ENCODE results near the gene IL10RB.
"Not testable (repeated sequence)": the region's sequence is repeated elsewhere in the genome, so short reads cannot be mapped to it uniquely, and the experiment has no call there.

The IL10RB gene

DNA sequence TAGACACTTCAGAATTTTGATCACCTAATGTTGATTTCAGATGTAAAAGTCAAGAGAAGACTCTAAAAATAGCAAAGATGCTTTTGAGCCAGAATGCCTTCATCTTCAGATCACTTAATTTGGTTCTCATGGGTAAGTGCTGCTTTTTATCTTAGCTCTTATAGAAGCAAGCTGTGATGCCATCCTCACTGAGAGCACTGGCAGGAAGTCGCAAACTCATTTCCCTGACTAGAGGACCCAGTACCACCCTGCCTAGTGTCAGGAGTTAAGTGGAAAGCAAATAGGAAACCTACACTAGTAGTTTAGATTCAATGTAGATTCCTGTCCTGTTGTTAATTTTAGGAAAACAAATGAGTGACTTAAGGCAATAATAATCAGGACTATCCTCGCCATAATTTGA is 24.3 kb upstream of the IL10RB start:
- DNase-seq (ENCODE audit: low read depth) = no peak

DNA sequence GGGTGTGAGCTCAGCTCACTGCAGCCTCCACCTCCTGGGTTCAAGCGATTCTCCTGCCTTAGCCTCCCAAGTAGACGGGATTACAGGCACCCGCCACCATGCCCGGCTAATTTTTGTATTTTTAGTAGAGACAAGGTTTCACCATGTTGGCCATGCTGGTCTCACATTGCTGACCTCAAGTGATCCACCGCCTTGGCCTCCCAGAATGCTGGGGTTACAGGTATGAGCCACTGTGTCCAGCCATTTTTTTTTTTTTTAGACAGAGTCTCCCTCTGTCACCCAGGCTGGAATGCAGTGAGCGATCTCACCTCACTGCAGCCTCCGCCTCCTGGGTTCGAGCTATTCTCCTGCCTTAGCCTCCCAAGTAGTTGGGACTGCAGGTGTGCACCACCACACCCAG is 23.3 kb upstream of the IL10RB start:
- not testable (repeated sequence) for DNase-seq (ENCODE audit: low read depth)

DNA sequence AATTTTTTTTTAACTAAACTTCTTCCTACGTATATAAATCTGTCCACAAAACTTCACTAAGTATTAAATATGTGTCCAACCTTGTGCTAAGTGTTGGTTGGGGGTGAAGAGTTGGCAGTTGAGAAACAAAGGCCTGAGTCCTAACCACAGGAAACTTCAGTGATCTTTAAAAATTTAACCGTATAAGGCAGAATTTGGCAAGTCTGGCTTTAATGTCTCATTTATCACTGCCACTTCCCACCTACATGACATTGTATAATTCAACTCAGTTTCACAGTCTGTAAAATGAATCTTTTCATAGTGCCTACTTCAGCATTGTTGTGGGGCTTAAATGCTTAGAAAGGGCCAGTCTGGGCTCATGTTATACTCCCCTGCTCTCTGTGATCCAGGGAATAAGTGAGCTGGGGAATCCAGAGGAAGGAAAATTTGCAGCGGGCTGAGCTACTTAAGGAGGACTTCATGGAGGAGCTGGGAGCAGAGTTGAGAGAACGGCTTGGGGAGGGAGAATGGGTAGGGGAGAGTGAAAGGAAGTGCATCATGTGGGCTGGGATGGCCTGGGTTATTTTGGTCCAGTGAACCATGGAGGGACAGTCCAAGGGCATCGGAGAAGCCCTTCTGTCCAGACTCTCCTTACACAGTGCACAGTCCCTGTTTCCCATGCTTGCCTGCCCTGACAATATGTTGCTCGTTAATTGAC is 21.9 kb upstream of the IL10RB start:
- DNase-seq (ENCODE audit: low read depth) = no peak

DNA sequence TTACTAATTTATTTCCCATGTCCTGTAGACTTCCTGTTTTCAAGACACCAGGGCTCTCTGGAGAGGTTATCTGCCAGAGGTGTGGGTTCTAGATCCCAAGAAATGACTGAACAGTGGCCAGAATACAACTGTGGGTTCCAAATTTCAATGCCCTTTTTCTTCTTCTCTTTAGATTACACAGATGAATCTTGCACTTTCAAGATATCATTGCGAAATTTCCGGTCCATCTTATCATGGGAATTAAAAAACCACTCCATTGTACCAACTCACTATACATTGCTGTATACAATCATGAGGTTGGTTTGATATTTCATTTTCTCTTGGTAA is 21.4 kb upstream of the IL10RB start:
- DNase-seq (ENCODE audit: low read depth) = no peak

DNA sequence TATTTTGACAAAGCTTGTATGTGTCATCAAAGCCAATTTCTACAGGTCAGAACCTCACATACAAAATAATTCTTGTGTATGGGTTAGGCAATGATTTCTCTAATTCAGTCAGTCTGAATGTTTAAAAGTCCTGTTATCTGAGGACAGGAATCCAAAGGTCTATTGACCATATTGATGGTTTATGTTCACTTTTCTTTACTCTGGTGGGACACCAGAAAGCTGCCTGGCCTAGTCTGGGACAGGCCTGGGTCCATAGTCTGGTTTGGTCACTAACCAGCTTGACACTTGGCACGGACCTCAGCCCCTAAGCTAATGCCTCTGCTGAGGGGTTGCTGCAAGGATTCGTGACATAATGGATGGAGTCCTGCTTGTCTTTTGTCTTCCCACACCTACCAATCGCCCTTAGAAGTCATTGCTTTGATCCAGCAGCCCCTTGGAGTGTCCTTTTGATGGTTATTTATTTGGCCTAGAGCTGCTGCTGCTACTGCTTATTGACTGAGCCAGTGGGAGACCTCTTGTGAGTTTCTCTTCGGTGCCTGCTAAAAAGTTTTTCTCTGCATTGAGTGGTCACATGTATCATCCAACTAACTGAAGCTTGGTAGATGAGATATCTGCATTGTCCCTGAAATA is 20.8 kb upstream of the IL10RB start:
- DNase-seq (ENCODE audit: low read depth) = no peak

DNA sequence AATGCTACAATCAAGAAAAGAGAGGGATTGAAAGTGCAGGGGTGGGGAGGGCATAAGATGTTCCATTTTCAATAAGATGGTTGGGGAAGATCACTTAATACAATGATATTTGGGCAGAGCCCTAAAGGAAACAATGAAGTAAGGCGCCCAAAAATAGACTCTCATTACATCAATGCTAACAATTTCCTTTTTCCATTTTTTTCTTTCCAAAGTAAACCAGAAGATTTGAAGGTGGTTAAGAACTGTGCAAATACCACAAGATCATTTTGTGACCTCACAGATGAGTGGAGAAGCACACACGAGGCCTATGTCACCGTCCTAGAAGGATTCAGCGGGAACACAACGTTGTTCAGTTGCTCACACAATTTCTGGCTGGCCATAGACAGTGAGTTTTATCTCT is 19.7 kb upstream of the IL10RB start:
- no peak for DNase-seq (ENCODE audit: low read depth)

DNA sequence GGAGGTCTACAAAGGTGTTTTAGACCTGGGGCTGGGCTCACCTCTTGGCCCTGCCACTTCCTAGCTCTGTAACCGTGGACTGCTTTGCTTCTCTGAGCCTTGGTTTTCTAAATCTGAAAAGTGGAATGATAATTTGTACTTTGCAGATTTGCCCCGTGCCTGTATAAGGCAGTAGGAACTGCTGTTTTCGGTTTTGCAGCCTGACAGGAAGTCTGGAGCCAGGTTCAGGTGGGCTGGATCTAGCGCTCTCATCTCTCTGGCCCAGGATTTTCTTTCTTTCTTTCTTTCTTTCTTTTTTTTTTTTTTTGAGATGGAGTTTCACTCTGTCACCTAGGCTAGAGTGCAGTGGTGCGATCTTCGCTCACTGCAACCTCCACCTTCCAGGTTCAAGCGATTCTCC is 19.2 kb upstream of the IL10RB start:
- DNase-seq (ENCODE audit: low read depth) = no peak

DNA sequence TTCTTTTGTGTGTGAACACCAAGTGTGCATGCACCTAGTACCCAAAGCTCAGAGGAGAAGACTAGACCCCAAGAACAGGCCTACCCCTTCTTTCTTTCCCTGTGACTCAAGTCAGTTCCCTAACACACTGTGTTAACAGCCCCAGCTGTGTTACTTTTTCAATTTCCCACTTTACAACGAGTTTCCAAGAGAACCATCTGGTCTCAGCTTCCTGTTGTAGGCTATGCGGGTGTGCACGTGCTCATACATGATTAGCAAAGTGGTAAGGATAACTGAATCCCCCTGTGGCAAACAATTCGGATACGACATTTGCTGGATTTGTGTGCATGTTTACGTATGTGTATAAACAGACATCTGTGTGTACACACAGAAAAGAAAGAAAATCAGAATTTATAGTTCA is 18.6 kb upstream of the IL10RB start:
- no peak for DNase-seq (ENCODE audit: low read depth)

DNA sequence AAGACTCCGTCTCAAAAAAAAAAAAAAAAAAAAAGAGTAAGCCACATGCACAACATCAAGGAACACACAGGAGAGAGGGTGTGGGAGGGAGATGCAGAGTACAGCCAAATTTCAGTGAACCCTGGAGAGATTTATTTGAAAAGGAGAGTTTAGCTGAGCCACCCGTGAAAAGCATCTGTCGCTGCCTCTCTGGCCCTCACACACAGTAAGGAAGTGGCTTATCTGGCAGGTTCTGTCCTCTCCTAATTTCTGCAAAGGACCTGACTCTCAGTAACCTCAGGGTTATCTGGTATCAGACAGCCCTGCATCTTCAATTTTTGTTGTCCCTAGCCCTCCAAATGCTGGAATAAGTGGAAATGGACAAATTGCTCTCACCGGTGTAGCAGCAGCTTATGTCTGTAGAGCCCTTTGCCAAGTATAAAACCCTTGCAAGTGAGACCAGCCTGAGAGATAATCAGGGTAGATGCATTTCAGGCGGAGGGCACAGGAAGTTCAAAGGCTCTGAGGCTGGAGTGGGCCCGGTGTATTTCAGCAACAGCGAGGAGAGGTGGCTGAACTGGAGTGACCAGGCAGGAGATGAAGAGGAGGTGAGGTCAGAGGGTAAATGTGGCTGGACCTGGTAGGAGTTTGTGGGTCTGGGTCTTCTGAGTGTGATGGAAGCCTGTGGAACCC is 16.7 kb upstream of the IL10RB start:
- no peak for DNase-seq (ENCODE audit: low read depth)

DNA sequence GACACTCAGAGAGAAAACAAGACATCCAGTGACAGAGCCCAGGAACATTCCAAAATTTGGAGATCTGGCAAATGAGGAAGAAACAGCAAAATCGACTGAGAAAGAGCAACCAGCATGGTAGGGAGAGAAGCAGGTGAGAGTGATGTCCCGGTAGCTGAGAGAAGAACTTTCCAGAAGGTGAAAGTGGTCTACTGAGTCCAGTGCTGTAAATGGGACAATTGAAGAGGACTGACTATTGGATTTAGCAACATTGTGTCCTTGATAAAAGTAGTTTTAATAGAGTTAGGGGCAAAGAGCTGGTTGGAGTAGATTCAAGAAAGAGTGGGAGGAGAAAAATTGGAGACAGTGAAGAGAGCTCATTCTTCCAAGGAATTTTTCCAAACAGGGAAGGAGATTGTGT is 15.0 kb upstream of the IL10RB start:
- no peak for DNase-seq (ENCODE audit: low read depth)

DNA sequence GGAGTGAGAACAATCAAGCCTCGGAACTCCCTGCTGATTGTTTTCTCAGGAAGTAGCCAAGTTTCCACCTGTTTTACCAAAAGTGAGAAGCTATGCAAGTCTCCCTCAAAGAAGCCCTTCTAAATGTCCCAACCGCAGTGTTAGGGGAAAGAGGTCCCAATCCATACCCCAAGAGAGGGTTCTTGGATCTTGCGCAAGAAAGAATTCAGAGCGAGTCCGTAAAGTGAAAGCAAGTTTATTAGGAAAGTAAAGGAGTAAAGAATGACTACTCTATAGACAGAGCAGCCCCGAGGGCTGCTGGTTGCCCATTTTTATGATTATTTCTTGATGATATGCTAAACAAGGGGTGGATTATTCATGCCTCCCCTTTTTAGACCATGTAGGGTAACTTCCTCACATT is 12.8 kb upstream of the IL10RB start:
- DNase-seq (ENCODE audit: low read depth) = not testable (repeated sequence)

DNA sequence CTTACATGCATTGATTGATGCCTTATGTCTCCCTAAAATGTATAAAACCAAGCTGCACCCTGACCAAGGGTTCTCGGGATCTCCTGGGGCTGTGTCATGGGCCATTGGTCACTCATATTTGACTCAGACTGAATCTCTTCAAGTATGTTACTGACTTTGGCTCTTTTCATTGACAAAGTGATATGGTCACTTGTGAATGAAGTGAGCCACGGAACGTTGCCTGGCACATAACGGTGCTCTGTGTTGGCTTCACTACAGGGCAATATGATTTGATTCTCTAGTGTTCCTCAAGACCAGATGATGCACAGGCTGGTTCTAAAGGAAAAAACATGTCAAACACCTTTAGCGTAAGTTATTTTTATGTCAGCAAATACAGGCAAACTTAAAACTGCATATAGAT is 11.4 kb upstream of the IL10RB start:
- DNase-seq (ENCODE audit: low read depth) = no peak

DNA sequence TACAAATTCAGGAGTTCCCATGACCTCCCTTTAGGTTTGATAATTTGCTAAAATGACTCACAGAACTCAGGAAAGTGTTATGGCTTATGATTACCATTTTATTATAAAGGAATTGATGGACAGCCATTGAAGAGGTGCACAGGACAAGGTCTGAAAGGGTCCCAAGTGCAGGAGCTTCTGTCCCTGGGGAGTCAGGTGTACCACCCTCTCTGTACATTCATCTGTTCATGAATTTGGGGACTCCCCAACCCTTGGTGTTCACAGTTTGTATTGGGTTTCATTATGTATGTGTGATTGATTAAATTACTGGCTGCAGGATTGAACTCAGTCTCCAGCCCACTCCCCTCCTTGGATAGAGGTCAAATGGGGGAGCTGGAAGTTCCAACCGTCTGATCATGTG is 10.8 kb upstream of the IL10RB start:
- no peak for DNase-seq (ENCODE audit: low read depth)

DNA sequence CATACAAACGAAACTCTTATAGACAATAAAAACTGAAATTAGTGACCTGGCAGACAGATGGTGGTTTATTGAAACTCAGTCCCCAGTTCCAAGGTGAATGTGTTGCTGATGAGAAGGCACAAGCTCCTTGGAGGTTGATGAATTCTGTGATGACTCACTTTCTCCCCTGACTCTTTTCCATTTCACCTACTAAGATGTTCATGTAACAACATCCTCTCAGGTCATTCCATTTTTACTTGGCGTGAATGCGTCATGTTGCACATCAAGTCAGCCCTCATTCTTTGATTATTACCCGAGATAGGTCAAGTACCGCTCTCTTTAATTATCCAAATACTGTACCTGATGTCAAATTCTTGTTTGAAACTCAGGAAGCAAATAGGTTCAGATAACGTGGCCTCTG is 10.1 kb upstream of the IL10RB start:
- DNase-seq (ENCODE audit: low read depth) = no peak

DNA sequence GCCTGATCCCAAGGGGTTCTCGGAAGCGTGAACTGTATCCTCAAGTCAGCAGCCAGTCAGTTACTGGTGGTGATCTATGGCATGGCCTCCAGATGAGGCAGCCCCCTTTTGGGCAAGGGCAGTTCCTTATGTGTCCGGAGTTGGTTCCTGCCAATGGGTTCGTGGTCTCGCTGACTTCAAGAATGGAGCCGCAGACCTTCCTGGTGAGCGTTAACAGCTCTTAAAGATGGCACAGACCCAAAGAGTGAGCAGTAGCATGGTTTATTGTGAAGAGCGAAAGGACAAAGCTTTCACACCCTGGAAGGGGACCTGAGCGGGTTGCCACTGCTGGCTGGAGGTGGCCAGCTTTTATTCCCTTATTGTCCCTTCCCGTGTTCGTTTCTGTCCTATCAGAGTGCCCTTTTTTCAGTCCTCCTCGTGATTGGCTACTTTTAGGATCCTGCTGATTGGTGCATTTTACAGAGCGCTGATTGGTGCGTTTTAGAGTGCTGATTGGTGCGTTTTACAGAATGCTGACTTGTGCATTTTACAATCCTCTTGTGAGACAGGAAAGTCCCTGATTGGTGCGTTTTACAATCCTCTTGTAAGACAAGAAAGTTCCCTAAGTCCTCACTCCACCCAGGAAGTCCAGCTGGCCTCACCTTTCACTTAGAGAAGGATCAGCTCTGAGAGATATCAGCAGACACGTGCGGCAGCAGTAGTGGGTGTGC is 8.9 kb upstream of the IL10RB start:
- DNase-seq (ENCODE audit: low read depth) = no peak

DNA sequence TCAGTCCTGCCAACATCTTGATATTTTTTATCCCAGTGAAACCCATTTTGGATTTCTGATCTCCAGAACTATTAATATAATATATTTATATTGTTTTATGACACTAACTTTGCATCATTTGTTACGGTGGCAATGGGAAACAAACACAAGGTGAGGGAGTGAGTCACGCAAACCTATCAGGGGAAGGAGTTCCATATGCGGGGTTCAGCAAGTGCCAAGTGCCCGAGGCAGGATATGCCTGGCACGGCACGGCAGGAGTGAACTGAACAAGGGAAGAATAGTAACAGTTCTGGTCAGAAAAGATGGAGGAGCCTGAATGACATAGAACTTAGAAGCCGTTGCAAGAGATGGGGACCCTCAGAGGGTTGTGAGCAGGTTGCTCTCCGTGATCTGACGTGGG is 7.7 kb upstream of the IL10RB start:
- DNase-seq (ENCODE audit: low read depth) = no peak

DNA sequence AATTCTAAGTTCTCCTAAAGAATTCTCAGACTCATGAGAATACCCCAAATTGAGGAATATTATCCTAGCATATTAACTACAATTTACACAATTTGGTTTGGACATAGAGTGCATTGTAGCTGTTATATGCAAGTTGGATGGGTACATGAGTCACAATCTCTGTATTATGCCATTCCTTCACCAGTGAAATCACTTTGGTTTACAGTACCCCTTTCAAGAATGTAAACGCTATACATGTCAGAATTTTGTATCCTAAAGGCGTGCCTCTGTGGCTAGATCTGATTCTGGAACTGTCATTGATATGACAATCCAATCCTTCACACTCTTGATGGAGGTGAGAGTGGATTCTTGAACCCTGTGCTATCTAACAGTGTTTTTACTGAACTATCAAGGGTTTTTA is 6.7 kb upstream of the IL10RB start:
- DNase-seq (ENCODE audit: low read depth) = no peak

DNA sequence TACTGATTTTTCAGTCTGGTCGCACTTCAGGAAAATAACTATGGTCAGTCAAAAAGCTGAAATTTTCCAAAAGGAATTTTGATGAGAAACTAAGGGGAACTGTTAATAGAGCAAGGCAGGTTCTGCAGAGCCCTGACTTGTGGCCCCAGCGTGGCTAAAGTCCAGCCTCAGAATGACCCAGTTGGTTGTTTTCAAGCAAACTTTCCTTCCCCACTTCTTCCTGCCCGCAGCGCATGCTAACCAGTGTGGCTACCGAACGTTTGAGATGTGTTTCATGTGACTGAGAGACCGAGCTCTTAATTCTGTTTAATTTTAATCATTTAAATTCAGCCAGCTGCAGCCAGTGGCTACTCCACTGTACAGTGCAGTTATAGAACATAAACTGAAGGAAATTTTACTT is 6.2 kb upstream of the IL10RB start:
- no peak for DNase-seq (ENCODE audit: low read depth)

DNA sequence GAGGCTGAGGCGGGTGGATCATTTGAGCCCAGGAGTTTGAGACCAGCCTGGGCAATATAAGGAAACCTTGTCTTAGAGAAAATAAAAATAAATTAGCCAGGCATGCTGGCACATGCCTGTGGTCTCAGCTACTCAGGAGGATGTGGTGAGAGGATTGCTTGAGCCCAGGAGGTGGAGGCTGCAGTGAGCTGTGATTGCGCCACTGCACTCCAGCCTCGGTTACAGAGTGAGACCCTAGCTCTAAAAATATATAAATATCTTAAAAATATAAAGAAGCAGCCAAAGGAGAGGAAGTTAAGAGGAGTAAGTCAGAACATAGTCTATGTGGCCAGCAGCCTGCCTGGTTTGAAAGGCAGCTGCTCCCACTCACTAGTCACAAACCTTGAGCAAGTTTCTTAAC is 4.5 kb upstream of the IL10RB start:
- DNase-seq (ENCODE audit: low read depth) = no peak

DNA sequence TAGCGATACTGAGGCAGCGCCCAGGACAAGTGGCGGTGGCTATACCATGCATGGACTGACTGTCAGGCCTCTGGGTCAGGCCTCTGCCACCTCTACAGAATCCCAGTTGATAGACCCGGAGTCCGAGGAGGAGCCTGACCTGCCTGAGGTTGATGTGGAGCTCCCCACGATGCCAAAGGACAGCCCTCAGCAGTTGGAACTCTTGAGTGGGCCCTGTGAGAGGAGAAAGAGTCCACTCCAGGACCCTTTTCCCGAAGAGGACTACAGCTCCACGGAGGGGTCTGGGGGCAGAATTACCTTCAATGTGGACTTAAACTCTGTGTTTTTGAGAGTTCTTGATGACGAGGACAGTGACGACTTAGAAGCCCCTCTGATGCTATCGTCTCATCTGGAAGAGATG is 3.2 kb upstream of the IL10RB start:
- DNase-seq (ENCODE audit: low read depth) = no peak

DNA sequence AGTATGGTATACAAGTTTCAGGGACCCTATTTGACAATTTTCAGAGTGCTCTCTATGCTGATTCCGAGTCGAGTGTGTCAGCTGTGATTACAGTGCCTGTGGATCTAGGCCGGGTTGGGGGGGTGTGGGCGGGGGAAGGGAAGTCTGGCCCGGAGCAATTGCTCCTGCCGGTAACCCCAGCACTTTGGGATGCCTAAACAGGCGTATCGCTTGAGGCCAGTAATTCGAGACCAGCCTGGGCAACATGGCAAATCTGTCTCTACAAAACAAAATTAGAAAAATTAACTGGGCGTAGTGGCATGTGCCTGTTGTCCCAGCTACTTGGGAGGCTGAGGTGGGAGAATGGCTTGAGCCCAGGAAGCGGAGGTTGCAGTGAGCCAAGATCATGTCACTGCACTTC is 1.6 kb upstream of the IL10RB start:
- no peak for DNase-seq (ENCODE audit: low read depth)

DNA sequence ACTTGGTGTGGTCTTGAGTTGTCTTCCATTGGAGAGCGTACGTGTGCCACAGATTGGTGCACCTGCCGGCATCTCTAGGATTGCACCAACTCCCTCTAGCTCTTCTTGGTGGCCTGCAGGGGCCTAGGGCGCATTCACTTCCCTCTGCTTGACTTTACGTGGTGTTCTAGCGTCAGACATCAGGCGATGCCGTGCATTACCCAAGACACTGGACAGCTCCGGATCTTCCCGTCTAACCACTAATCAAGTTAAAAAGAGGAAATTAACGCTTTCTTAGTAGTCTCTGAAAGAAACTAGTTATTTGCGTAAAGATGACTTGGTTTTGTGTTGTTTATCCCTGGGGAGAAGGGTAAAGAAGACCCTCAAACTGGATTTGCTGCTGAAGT is 510 bp upstream of the IL10RB start:
- DNase-seq (ENCODE audit: low read depth) = peak; percentile 29

DNA sequence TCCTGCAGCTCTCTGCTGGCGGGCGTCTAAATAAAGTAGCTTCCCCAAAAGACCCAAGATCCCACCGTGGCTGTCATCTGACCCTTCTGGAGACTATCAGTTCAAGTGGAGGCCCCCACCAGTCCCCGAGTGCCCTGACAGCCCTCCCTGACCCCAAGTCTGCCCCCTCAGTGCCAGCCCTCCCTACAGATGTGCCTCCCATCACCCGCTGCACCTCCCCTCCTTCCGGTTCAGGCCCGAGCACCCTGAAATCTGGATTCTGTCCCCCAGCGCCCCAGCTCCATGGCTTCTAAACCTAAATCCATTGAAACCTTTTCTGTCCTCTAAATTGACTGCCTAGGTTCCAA is 595 bp downstream of the IL10RB start:
- DNase-seq (ENCODE audit: low read depth) = no peak

Data from fibroblast of gingiva (primary cell).